ENCODE data around the gene MSRB3.

DNA sequence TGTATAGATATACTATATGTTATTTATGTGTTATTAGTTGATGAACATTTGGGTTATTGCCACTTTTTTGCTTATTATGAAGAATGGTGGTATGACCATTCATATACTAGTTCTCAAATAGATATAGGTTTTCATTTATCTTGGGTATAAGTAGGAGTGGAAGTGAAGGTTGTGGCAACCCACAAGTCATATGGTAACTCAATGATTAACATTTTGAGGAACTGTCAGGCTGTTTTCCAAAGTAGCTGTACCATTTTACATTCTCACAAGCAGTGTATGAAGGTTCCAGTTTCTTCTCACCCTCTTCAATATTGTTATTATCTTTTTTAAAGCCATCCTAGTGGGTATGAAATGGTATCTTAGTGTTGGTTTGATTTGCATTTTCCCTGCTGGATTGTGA is 19.0 kb upstream of the MSRB3 start:
- TF ChIP-seq CTCF (IDR thresholded peaks at IDR 0.05) (no peak), POLR2A (IDR thresholded peaks at IDR 0.05) (no peak)
